ENCODE data around the gene HINFP.

DNA sequence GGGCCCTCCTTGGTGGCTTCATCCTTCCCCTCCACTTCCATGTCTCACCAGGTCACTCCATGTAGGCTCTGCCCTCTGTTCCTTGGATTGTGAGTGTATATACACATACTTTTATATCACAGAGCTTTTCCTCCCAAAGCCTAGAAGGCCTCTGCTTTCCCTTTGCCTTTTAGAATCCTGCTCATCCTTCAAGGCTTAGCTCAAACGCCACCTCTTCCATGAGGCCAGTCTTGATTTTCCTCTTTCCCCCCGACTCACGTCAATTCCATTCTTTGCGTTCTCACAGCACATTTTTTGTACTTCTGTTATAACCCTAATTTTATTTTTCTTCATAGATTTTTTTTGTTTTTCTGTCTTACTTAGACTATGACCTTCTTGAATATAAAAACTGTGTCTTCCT is 31.2 kb downstream of the HINFP start:
- no peak for TF ChIP-seq ZFP30 (CRISPR knock-in tag; IDR thresholded peaks at IDR 0.05)
- TF ChIP-seq, protein P1, sequence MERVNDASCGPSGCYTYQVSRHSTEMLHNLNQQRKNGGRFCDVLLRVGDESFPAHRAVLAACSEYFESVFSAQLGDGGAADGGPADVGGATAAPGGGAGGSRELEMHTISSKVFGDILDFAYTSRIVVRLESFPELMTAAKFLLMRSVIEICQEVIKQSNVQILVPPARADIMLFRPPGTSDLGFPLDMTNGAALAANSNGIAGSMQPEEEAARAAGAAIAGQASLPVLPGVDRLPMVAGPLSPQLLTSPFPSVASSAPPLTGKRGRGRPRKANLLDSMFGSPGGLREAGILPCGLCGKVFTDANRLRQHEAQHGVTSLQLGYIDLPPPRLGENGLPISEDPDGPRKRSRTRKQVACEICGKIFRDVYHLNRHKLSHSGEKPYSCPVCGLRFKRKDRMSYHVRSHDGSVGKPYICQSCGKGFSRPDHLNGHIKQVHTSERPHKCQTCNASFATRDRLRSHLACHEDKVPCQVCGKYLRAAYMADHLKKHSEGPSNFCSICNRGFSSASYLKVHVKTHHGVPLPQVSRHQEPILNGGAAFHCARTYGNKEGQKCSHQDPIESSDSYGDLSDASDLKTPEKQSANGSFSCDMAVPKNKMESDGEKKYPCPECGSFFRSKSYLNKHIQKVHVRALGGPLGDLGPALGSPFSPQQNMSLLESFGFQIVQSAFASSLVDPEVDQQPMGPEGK (CRISPR knock-in tag; IDR thresholded peaks at IDR 0.05; ENCODE audit: borderline replicate concordance), result no peak
- no peak for TF ChIP-seq PPARA (CRISPR knock-in tag; IDR thresholded peaks at IDR 0.05; ENCODE audit: borderline replicate concordance)
- no peak for TF ChIP-seq ARNTL (CRISPR knock-in tag; IDR thresholded peaks at IDR 0.05; ENCODE audit: borderline replicate concordance, low read depth)
